NCI-H187 treated with DMSO at 0.1 percent for 48 hours (cell line): Measurements from ENCODE around the gene PLCL1.
"Not testable (repeated sequence)": the region's sequence is repeated elsewhere in the genome, so short reads cannot be mapped to it uniquely, and the experiment has no call there.

Source experiments
- DNase-seq: peaks from one replicate; lab custom pipeline; 2025; lab: John Stamatoyannopoulos, UW

The PLCL1 gene

GRCh38 chr2:197810016-197810415 lies 5.6 kb downstream of the PLCL1 start:
- no peak for DNase-seq

GRCh38 chr2:197810491-197810890 lies 6.1 kb downstream of the PLCL1 start:
- no peak for DNase-seq

- DNase-seq, result no peak
Measured at GRCh38 chr2:197813093-197813787, 8.8 kb downstream of the PLCL1 start.

GRCh38 chr2:197814526-197814925 lies 10.1 kb downstream of the PLCL1 start:
- no peak for DNase-seq

DNA sequence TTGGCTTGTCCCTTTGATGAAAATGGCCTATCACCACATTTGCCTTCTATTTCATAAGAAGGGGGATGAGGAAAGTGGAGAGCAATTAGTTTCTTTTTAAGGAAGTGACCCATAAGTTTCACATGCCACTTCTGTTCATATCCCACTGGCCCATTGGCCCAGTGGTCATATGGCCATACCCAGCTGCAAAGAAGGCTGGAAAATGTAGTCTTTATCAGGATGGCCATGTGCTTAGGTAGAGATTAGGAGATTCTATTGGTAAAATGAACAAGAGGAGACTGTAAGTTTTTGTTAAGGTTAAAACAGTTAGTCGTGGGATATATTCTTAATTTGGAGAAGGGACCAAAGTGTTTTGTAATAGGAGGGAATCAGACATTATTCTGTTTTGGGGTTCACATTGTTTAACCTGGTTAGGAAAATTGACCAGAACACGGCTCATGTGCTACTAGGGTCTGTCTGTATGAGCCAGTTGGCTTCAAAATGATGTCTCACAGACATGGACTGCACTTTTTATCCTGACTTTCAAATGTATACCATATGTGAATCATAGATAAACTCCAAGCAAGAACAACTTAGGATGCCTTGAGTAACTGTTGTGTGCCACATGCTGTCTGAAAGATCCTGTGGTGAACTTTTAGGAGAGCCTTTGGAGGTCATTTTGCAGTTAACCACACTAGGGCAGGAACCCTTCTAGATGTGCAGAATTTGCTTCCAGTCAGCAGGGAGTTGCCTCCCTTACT lies 17.3 kb downstream of the PLCL1 start:
- no peak for DNase-seq

GRCh38 chr2:197822333-197822732 lies 17.9 kb downstream of the PLCL1 start:
- no peak for DNase-seq

DNA sequence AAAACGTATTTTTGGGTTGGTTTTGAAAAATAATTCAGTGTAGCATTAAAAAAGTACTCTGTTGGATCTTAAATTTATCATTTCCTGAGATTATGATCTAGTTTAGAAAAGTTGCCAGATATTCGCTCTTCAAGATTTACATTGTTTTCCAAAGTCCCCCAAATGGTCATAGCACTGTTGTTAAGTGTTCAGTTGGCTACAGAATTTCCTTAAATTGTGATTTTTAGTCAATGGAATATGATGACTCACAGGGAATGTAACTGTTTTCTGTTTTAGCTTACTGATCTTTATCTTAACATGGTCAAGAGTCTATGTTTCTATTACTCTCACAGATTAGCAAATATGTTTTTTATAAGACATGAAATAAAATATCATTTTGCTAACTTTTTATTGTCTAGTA lies 23.2 kb downstream of the PLCL1 start:
- no peak for DNase-seq

DNA sequence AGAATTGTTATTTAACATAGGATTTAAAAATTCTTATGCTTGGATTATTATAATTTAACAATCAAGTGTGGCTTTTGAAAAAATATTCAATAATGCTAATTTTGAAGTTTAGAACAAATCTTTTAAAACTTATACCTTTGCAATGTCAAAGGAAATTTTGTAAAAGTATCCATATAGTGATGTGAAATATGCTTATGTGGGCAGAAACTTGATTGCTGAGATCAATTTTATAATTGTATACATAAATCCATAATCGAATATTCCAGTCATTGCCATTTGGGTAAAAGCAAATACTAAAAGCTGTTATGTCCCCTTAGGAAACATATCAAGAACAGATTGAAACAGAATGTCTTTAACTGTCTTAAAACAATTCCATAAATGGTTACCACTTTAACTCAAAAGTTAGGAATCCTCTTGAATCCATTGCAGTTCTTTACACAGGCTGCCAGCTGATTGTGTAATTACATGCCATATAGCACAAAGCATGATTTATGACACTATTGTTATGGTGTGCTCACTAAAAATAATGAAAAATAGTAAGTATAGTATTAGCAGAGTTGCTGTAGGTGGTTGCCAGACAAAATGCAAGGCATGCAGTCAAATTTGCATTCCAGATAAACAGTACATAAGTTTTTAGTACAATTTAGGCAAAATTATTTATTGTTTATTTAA lies 24.2 kb downstream of the PLCL1 start:
- no peak for DNase-seq

DNA sequence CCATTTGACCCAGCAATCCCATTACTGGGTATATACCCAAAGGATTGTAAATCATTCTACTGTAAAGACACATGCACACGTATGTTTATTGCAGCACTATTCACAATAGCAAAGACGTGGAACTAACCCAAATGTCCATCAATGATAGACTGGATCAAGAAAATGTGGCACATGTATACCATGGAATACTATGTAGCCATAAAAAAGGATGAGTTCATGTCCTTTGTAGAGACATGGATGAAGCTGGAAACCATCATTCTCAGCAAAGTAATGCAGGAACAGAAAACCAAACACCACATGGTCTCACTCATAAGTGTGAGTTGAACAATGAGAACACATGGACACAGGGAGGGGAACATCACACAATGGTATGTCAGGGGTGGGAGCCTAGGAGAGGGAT lies 30.4 kb downstream of the PLCL1 start:
- DNase-seq, result not testable (repeated sequence)

GRCh38 chr2:197835293-197835692 lies 30.9 kb downstream of the PLCL1 start:
- DNase-seq, result no peak

DNA sequence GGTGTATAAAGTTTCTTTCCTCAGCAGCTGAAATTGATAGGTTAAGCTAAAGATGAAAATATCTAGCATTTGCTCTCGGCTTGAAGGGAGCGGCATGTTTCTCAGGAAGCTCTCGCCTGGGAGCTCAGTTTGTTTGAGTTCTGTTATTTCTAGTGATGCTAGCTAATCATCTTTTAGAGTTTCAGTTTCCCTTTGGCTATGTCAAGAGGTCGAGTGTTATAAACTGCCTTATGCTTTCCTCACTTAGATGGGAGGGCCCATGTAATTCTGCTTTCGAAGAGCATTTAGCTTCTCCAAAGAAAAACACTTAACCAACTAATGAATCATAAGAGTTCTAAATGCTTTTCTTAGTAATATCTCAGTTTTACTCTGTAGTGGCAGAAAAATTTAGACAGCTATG lies 33.6 kb downstream of the PLCL1 start:
- no peak for DNase-seq

GRCh38 chr2:197838579-197838978 lies 34.2 kb downstream of the PLCL1 start:
- no peak for DNase-seq

DNA sequence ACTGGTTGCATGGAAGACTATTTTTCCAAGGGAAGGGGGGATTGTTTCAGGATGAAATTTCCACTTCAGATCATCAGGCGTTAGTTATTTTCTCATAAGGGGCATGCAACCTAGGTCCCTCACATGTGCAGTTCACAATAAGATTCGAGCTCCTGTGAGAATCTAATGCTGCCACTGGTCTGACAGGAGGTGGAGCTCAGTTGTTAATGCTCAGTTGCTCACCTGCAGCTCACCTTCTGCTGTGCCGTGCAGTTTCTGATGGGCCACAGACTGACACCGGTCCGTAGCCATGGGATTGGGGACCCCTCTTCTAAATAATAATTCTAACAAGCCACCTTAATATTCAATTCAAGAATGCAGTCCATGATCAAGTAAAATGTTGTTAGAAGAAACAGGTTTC lies 34.9 kb downstream of the PLCL1 start:
- DNase-seq, result no peak

DNA sequence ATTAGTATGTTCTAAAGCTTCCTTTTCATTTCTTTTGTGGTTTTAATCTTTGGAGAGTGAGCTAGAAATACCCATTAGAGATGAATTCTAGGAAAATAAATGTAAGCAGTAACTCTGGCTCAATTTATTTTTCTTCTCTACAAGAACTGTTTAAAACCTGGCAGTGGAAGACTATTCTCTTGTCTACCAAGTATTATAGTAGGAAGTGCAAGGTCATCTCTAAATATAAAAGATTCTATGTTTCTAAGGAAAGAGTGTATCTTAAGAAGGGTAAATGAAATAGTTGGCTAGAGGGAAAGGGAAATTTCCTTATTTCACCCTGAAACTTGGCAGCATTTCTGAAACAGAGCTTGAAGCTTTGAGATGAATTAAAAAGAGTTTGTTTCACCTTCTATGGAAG lies 35.5 kb downstream of the PLCL1 start:
- no peak for DNase-seq

- no peak for DNase-seq
Measured at GRCh38 chr2:197846128-197846527, 41.7 kb downstream of the PLCL1 start.

- DNase-seq, result no peak
Measured at GRCh38 chr2:197846777-197847176, 42.4 kb downstream of the PLCL1 start.

DNA sequence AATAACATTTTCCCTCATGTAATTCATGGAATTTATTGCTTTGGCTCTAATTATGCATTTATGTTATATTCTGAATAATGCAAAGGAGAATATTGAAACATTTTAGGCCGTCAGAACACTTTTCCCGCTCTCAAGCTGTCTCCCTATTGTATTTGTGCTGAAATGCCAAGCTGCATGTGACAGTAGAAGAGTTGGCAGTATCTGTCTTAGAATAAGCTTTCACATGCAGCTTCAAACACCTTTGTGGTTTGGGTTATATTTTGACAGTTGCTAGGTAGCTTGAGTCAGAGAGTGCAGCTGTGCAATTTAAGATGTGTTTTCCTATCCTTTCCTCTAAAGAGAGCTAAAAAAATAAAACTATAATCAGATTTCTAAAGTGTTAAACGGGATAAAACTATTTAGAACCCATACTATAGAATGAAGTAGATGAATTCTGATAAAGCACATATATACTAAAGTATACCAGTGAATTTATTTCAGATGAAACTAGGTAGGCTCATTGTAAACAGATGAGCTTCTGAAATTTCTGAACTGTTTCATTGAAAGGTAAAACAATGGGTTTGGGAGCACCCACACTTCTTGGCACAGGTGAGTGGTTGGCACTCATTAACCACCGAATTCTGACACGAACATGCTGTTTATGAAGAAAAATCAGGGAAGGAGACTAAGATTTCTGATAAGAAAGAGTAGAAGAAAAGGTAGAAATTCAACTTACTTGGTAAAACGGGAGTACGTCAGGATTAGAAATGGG lies 43.4 kb downstream of the PLCL1 start:
- no peak for DNase-seq

- DNase-seq, result no peak
Measured at GRCh38 chr2:197848602-197849001, 44.2 kb downstream of the PLCL1 start.

- DNase-seq, result no peak
Measured at GRCh38 chr2:197850882-197851450, 46.6 kb downstream of the PLCL1 start.

DNA sequence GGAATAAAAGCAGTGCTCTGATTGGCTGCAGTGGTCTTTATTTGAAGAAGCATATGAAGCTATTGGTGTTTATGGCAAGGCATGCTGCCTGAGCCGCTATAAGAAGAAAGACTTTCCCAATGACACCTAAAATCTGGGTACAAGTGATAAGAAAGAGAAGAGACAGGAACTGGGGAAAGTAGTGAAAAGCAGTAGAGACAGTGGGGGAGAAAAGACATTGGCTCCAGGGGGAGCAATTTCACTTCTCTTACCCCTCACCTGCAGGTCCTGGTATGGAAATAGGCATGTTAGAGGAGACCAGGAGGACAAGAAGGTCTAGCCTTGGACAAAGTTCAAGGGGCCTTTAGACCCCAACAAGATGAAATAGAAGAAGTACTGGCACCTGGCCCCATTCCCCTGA lies 47.1 kb downstream of the PLCL1 start:
- DNase-seq, result no peak

DNA sequence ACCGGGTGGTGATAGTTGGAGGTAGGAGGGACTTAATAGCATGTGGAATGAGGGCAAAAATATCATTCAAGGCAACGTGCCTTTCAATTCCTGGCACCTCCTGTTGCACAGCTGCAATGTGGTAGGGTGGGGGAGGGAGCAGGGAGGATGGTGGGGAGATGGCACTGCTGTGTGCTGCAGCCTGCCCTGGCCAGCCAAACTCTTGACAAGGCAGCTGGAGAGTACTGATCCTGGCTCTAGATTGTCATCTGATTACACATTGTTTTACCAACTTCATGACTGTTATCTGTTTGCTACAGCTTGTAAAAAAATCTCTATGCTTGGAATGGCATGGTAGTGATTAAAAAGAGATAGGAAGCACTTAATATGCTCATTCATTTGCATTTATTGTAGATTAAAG lies 47.7 kb downstream of the PLCL1 start:
- DNase-seq, result no peak

DNA sequence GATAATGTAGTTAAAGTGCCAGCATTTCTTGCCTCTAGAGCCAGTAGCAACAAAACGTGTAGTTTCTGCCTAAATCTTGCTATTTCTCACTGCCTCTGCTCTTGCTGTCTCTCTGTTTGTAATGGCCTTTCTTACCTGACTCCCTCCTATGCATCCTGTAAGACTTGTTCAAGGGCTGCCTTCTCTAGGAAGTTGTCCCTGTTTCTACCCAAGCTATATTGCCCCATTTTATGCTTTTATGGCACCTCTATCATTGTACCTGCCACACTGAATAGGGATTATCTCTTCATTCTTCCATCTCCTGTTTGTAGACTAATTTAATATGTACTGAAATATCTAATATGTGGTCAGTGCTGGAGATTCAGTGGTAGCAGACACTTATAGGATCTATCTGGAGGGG lies 49.2 kb downstream of the PLCL1 start:
- DNase-seq, result no peak
